ENCODE data around the gene P2RY8. TPM values are rescaled to one million over a fixed set of nuclear protein-coding genes. Genes with fewer than 3 reads are reported as not detected.

The P2RY8 gene
- total and polyA plus RNA-seq, 4 donors: 0.51 to 8.3 (median 4.4) TPM

DNA sequence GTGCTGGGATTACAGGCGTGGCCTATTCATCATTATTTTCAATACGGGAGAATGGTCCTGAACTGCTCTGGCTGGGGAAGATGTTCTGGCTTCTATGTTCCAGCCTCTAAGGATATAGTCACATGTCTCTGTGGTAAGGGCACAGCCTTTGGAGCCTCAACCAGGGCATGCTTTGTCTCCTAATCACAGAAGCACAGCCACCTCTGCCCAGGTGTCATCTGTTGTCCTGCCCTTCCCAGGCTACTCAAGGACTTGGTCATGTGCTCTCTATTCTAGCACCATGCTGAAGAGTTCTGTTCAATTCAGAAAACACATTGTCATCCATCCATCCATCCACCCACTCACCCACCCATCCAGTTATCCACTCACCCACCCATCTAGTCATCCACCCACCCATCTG, 113.8 kb downstream of the P2RY8 start:
- Histone ChIP-seq H3K9me3 (ENCODE audit: control insufficient read depth in 4 of 4, insufficient read depth in 3 of 4, low read length in 3 of 4) (peaks cover 0 to 17% (median 9%) of the 10 kb centered on the region in 4 donors), H3K36me3 (ENCODE audit: control insufficient read depth in 4 of 4, insufficient read depth in 4 of 4, low read length in 4 of 4) (peaks cover 15 to 61% (median 37%) of the 10 kb centered on the region in 4 donors), H3K4me1 (ENCODE audit: control insufficient read depth in 5 of 5, insufficient read depth in 5 of 5, low read length in 5 of 5) (no peaks in the 10 kb centered on the region), H3K9ac (ENCODE audit: insufficient read depth in 1 of 2, low read length in 2 of 2) (no peak overlapping the region), H3K4me3 (no peak overlapping the region), H3K27ac (ENCODE audit: low read depth in 1 of 2, low read length in 1 of 2) (no peak overlapping the region), H3K27me3 (ENCODE audit: control insufficient read depth in 3 of 3, insufficient read depth in 3 of 3, low read length in 2 of 3) (no peaks in the 10 kb centered on the region)
- ATAC-seq (ENCODE audit: insufficient read depth, low FRiP score) (no peak), DNase-seq (no peak)
- WGBS, 2 donors: 50 to 83% methylated on average over 2 of the region's 2 CpGs
- TF ChIP-seq, protein P1, sequence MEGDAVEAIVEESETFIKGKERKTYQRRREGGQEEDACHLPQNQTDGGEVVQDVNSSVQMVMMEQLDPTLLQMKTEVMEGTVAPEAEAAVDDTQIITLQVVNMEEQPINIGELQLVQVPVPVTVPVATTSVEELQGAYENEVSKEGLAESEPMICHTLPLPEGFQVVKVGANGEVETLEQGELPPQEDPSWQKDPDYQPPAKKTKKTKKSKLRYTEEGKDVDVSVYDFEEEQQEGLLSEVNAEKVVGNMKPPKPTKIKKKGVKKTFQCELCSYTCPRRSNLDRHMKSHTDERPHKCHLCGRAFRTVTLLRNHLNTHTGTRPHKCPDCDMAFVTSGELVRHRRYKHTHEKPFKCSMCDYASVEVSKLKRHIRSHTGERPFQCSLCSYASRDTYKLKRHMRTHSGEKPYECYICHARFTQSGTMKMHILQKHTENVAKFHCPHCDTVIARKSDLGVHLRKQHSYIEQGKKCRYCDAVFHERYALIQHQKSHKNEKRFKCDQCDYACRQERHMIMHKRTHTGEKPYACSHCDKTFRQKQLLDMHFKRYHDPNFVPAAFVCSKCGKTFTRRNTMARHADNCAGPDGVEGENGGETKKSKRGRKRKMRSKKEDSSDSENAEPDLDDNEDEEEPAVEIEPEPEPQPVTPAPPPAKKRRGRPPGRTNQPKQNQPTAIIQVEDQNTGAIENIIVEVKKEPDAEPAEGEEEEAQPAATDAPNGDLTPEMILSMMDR (IDR thresholded peaks at IDR 0.05; ENCODE audit: control extremely low read depth, extremely low read depth): no peak

DNA sequence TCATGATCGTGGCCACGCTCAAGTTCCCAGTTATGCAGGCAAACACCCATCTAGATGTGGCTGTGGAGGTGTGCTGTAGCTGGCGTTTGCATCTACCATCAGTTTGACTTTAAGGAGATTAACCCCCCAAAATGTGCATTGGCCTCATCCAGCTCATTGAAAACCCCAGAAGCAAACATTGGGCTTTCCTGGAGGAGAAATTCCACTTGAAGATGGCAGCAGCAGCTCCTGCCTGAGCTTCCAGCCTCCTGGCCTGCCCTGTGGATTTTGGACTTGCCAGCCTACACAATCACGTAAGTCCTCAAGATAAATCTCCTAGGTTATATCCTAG, 114.9 kb downstream of the P2RY8 start:
- H3K27ac ChIP-seq (ENCODE audit: low read depth in 1 of 2, low read length in 1 of 2): no peak overlapping the region
- H3K9ac ChIP-seq (ENCODE audit: insufficient read depth in 1 of 2, low read length in 2 of 2): no peak overlapping the region
- no peaks in the 10 kb centered on the region for H3K27me3 ChIP-seq (ENCODE audit: control insufficient read depth in 3 of 3, insufficient read depth in 3 of 3, low read length in 2 of 3)
- TF ChIP-seq, protein P1 (IDR thresholded peaks at IDR 0.05; ENCODE audit: control extremely low read depth, extremely low read depth): no peak
- peaks cover 10 to 60% (median 36%) of the 10 kb centered on the region in 4 donors for H3K36me3 ChIP-seq (ENCODE audit: control insufficient read depth in 4 of 4, insufficient read depth in 4 of 4, low read length in 4 of 4)
- ATAC-seq (ENCODE audit: insufficient read depth, low FRiP score) (no peak), DNase-seq (no peak)
- H3K4me3 ChIP-seq: no peak overlapping the region
- H3K4me1 ChIP-seq (ENCODE audit: control insufficient read depth in 5 of 5, insufficient read depth in 5 of 5, low read length in 5 of 5): no peaks in the 10 kb centered on the region
- WGBS, 2 donors: 98 to 100% methylated on average over 4 of the region's 4 CpGs
- peaks cover 0 to 17% (median 10%) of the 10 kb centered on the region in 4 donors for H3K9me3 ChIP-seq (ENCODE audit: control insufficient read depth in 4 of 4, insufficient read depth in 3 of 4, low read length in 3 of 4)

DNA sequence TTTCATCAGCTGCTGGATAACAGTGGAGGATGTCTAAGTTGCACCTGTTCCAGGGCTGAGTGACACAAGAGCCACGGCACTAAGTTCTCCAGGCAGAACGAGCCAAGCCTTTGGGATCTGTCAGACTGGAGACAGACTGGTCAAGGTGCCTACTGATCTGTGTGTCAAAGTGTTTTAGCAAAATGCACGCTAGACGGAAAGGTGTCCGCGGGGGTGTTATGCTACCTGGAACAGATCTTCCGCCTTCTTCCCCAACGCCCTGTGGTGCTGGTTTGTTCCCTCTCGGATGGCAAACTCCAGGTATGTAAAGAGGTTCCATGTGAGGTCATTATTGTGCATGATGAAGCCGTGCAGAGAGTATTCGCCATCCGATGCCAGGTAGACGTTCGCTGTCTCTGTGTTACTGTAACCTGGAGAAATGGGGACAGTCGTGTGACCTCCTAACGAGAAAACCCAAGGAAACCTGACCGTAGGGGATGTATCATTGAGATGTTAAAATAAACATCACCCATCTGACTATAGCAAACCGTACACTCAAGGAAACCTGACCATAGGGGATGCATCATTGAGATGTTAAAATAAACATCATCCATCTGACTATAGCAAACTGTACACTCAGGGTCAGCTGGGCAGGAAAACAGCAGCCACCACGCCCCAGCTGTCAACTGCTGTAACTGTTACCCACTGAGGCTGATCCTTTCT, 115.4 kb downstream of the P2RY8 start:
- Histone ChIP-seq H3K4me3 (no peak overlapping the region), H3K9ac (ENCODE audit: insufficient read depth in 1 of 2, low read length in 2 of 2) (no peak overlapping the region), H3K9me3 (ENCODE audit: control insufficient read depth in 4 of 4, insufficient read depth in 3 of 4, low read length in 3 of 4) (peaks cover 0 to 17% (median 12%) of the 10 kb centered on the region in 4 donors), H3K36me3 (ENCODE audit: control insufficient read depth in 4 of 4, insufficient read depth in 4 of 4, low read length in 4 of 4) (peaks cover 8 to 63% (median 41%) of the 10 kb centered on the region in 4 donors), H3K27ac (ENCODE audit: low read depth in 1 of 2, low read length in 1 of 2) (no peak overlapping the region), H3K4me1 (ENCODE audit: control insufficient read depth in 5 of 5, insufficient read depth in 5 of 5, low read length in 5 of 5) (no peaks in the 10 kb centered on the region), H3K27me3 (ENCODE audit: control insufficient read depth in 3 of 3, insufficient read depth in 3 of 3, low read length in 2 of 3) (no peaks in the 10 kb centered on the region)
- DNase-seq: no peak
- 97 to 98% methylated on average over 19 of the region's 19 CpGs for WGBS, 2 donors
- TF ChIP-seq, protein P1 (IDR thresholded peaks at IDR 0.05; ENCODE audit: control extremely low read depth, extremely low read depth): no peak
- no peak for ATAC-seq (ENCODE audit: insufficient read depth, low FRiP score)
